GM21381 (cell line): ENCODE results near the gene FXYD7.
"Not testable (repeated sequence)": the region's sequence is repeated elsewhere in the genome, so short reads cannot be mapped to it uniquely, and the experiment has no call there.

Experiments used
- ATAC-seq: cut with Tn5 transposase; IDR thresholded peaks from one replicate; pipeline ENCODE4 v1.9.1; 2021; ENCODE audit warnings: mild to moderate bottlenecking, moderate library complexity; ENCODE audit not compliant: unreplicated experiment

FXYD7 gene

GRCh38 chr19:35142606-35143230, 337 bp upstream of the FXYD7 start:
- no peak for ATAC-seq

- no peak for ATAC-seq
Observed at GRCh38 chr19:35143818-35144217, 763 bp downstream of the FXYD7 start.

- no peak for ATAC-seq
Observed at GRCh38 chr19:35144259-35144599, 1.2 kb downstream of the FXYD7 start.

- ATAC-seq = no peak
Observed at GRCh38 chr19:35144600-35145436, 1.8 kb downstream of the FXYD7 start.

DNA sequence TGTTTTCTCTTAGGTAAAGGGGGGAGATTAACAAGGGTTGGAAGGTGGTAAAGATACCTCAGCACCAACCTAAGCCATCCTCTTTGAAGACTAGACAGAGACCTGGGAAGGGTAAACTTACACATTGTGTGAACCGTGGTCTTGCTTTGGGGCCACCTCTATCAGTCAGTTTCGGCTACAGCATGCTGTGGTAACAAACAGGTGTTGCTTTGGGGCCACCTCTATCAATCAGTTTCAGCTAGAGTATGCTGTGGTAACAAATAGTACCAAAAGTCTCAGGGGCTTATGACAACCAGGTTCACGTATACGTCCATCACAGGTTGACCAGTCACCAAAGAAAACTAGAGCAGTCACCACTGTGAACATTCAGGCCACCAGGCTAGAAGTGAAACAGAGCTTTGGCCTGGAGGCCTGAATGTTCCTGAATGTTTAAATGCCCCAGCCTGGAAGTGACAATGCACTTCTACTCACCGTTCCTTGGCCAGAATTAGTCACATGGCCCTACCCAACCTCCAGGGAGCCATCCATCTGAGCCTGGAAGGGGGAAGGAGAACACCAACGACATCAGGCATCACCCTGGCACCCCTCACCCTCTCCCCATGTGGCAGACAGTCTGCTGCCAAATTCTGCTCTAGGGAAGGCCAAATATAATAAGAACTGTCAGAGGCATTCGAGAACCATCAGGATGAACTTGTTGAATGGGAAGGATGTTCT, 3.8 kb downstream of the FXYD7 start:
- no peak for ATAC-seq

DNA sequence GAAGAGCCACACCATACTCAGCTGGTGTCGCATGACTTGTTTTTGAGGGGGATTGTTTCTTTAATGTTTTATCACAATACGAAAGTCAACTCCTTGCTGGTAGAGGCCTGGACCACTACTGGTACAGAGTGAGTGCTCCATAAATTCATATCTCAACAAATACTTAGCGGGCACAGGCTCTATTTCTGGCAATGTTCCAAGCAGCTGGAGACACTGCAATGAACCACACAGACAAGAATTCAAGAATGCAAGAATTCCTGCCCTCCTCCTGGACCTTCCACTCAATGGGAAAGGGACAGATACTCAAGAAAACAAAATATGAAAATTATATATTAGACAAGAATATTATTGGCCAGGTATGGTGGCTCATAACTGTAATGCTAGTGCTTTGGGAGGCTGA, 6.4 kb downstream of the FXYD7 start:
- no peak for ATAC-seq

DNA sequence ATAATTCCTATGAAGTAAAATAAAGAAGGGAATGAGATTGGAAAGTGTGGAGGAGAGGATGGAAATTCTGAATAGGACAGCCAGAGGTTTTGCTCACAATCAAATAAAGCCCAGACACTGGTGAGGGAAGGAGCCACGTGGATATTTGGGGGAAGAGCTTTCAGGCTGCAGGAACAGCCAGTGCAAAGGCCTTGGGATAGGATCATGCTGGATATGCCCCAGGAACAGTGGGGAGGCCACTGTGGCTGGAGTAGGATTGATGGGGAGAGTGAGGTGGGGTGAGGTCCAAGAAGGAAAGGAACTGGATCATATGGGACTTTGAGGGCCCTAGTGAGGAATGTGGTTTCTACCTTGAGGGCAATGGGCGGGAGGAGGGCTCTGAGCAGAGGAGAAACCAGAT, 7.4 kb downstream of the FXYD7 start:
- no peak for ATAC-seq

GRCh38 chr19:35151273-35152065, 8.4 kb downstream of the FXYD7 start:
- no peak for ATAC-seq

GRCh38 chr19:35153129-35153522, 10.1 kb downstream of the FXYD7 start:
- not testable (repeated sequence) for ATAC-seq

DNA sequence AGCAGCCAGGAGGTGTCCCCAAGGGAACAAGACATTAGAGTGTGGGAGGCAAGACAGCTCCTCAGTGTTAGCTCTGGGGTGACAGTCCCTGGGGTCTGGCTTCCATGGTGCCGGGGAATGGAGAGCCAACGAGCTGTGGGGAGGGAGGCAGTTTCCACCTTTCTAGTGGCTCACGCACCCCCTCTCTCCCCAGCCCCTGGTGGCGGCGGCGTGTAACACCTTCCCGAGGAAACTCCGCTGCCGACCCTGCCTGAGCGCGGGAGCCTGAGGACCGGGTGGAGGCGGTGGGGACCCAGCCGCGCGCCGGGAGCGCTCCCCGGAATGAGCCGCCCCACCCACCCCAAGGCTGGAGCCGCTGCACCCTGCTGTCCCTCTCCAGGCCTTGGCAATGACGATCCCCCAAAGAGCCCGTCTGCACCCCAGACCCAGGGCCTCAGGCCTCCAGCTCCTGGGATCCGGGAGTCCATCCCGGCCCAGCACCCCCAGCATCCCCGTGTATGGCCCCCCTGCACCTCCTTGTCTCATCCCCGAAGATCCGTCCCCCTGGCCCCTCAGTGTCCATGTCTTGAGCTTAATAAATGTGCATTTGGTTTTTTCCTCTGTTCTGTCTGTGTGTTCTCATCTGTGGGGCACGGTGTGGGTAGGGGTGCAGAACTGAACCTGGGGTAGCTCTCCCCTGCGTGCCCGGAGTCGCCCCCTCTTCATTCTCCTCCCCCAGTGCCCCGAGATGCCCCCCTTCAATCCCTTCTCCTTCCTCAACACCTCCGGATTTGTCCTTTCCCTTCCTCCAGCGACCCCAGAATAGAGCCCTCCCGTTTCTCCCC, 10.9 kb downstream of the FXYD7 start:
- no peak for ATAC-seq

GRCh38 chr19:35154525-35155406, 11.7 kb downstream of the FXYD7 start, which contains the start of gene FXYD5:
Gene FXYD5, plus strand, starts transcription at chr19:35154735. Its CDS starts 816 bp downstream, at chr19:35155551.
- ATAC-seq = no peak

GRCh38 chr19:35155441-35155840, 12.4 kb downstream of the FXYD7 start:
- no peak for ATAC-seq

DNA sequence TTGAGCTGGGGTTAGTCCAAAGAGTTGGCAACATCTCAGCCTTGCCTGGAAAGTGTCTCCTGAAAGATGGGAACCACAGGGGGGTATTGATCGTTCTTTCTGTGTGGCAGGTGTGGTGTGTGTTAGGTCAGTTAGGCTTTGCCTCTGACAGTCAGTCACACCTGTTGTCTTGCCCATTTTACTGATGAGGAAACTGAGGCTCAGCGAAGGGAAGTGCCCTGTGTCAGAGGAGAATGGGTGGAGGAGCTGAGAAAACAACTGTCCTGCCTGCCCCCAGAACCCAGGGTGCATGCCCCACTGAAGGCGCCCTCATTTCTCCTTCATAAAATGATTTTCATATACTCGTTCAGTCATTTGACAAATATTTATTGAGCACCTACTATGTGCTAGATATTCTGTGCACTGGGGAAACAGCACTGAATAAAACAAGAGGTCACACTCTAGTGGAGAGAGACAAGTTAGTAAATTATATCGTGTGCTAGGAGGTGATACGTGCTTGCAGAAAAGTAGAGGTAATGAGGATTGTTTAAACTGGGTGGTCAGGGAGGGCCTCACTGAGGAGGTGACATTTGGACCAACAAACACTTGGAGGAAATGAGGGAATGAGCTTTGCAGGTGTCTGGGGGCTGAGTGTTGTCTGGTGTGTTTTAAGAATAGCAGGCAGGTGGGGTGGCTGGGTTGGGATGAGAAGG, 13.1 kb downstream of the FXYD7 start:
- no peak for ATAC-seq

DNA sequence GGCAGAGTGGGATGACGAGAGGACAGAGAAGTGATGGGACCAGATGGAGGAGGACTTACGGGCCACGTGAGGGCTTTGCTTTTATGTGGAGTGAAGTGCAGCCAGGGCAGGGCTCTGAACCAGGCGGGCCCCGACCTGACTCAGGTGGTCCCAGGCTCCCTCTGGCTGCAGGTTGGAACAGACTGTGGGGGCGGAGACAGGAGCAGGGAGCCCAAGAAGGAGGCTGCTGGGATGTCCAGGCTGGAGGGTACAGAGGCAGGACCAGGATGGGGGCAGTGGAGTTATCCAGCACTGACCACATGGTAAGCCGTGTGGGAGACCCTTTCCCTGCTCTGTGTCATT, 13.6 kb downstream of the FXYD7 start:
- no peak for ATAC-seq

DNA sequence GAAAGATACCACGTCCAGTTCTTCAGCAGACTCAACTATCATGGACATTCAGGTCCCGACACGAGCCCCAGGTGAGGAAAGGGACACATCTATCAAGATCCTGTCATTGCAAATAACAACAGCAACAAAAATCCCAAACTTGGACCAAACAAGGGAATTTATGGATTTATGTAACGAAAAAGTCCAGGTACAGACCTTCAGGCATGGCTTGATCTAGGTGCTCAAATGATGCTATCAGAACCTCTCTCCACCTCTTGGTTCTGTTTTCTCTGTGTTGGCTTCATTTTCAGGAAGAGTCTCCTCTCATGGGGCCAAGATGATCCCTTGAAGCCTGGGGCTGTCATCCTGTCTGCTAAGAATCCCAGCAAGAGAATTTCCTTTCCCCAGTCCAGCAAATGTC, 14.4 kb downstream of the FXYD7 start:
- ATAC-seq = no peak

DNA sequence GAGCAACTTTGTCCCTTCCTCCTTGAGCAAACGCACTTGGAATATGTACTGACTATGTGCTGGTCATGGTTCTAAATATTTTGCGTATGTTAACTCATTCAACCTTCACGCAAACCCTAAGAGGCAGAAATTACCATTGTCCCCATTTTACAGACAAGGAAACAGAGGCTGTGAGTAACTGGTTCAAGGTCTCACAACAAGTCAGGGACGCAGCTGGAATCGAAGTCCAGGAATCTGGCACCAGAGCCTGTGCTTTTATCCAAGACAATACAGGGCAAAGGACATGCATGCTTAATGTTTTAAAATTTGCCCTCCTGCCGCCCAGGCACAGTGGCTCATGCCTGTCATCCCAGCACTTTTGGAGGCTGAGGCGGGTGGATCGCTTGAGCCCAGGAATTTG, 16.6 kb downstream of the FXYD7 start:
- no peak for ATAC-seq

DNA sequence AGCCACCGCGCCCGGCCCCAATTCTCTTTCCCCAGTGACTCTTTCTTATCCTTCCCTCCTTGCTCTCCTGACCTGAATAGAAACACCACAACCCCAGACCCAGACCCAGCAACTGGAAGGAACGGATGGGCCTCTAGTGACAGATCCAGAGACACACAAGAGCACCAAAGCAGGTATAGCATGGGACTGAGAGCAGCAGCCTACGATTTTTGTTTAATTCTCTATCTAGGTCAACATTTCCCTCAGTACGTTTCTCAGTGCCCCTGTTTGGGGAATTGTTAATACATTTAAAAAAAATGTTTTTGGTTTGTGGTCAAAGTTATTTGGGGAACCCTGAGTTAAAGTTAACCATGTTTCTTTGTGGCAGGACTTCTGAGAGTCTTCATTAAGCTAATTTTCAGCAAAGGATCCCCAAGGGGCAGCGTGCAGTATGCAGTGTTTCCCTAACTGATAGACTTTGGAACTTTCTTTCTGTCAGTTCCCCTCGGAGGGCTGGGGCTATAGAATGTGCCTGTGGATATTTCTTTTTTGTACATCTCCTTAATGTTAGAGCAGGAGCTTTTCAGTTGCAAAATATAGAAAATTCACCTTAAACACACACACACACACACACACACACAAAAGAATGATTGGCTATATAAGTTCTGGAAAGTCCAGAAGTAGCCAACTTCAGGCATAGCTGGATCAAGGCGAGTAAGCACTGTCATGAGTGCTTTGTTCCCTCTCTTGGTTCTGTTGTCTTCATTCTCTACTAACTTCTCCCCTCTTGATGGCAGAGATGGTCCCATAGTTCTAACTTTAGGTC, 17.8 kb downstream of the FXYD7 start:
- no peak for ATAC-seq

DNA sequence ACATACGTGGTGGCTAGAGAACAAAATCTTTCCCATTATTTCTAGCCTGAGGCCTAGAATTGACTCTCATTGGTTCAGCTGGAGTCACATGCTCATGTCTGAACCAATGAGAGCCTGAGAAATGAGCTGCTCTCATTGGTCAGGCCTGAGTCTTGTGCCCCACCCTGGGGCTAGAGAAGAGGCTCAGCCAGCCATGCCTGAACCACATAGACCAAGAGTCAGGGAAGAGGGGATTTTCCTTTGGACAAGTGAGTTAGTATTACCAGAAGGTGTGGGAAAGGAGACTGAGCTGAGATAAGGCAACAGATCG, 18.3 kb downstream of the FXYD7 start:
- no peak for ATAC-seq
